Activated T-cell treated with anti-CD3 and anti-CD28 coated beads, Interleukin-2, amount 50 U/mL, for 72 hours (primary cell): ENCODE measurements around the gene MYL3. TPM values are rescaled to one million over a fixed set of nuclear protein-coding genes. Genes with fewer than 3 reads are reported as not detected.

Experiments used
- ATAC-seq, 2 donors: fragments of 150-1000 bp; cut with Tn5 transposase; replicated peaks in 1 of 2; 2 replicates each; pipeline ENCODE4 v1.10.0; 2021; ENCODE audit warnings: moderate library complexity in 2 of 2, mild to moderate bottlenecking in 1 of 2
- DNase-seq, 2 donors: peaks; one replicate each; pipeline ENCODE4 v3.0.0; 2021 to 2022; ENCODE audit warnings: mixed read lengths in 1 of 2
- H3K27ac Mint-ChIP-seq: one replicate; pipeline ENCODE4 v1.8.0; 2022; ENCODE audit warnings: mild to moderate bottlenecking, moderate library complexity, mixed read lengths
- H3K27me3 Mint-ChIP-seq: one replicate; pipeline ENCODE4 v1.8.0; 2022; ENCODE audit warnings: low read depth, mixed read lengths
- H3K36me3 Mint-ChIP-seq, 2 donors: one replicate each; pipeline ENCODE4 v1.8.0; 2022; ENCODE audit warnings: mixed read lengths in 2 of 2, mild to moderate bottlenecking in 1 of 2; ENCODE audit not compliant: insufficient read depth in 2 of 2
- H3K4me1 Mint-ChIP-seq: one replicate; pipeline ENCODE4 v1.8.0; 2022; ENCODE audit warnings: low read depth, mixed read lengths
- H3K4me3 Mint-ChIP-seq, 2 donors: one replicate each; pipeline ENCODE4 v1.8.0; 2022; ENCODE audit warnings: mild to moderate bottlenecking in 2 of 2, mixed read lengths in 2 of 2, moderate library complexity in 2 of 2
- H3K9me3 Mint-ChIP-seq, 2 donors: one replicate each; pipeline ENCODE4 v1.8.0; 2022; ENCODE audit warnings: mixed read lengths in 2 of 2
- total RNA-seq, 2 donors: library from RNA; stranded (reverse); gene quantifications; one replicate each; pipeline ENCODE4 v1.2.3, GENCODE V29; 2022

The MYL3 gene
- total RNA-seq, 2 donors from 2014 or later, result not detected

GRCh38 chr3:46904303-46905212 is 41.3 kb upstream of the MYL3 start:
- no peak overlapping the region for H3K4me3 Mint-ChIP-seq
- DNase-seq (no peak), ATAC-seq (no peak)
- no peaks in the 10 kb centered on the region for H3K9me3 Mint-ChIP-seq
- H3K27me3 Mint-ChIP-seq, result no peaks in the 10 kb centered on the region
- no peaks in the 10 kb centered on the region for H3K36me3 Mint-ChIP-seq
- no peak overlapping the region for H3K27ac Mint-ChIP-seq
- peaks cover 4% of the 10 kb centered on the region for H3K4me1 Mint-ChIP-seq

- no peaks in the 10 kb centered on the region for H3K36me3 Mint-ChIP-seq
- no peaks in the 10 kb centered on the region for H3K4me1 Mint-ChIP-seq
- H3K27me3 Mint-ChIP-seq, result peaks cover 9% of the 10 kb centered on the region
- DNase-seq (no peak), ATAC-seq (no peak)
- no peak overlapping the region for H3K4me3 Mint-ChIP-seq
- no peaks in the 10 kb centered on the region for H3K9me3 Mint-ChIP-seq
- no peak overlapping the region for H3K27ac Mint-ChIP-seq
Measured at GRCh38 chr3:46903341-46904302, 40.4 kb upstream of the MYL3 start.

- Mint-ChIP-seq H3K4me3 (no peak overlapping the region), H3K36me3 (no peaks in the 10 kb centered on the region), H3K9me3 (no peaks in the 10 kb centered on the region), H3K4me1 (no peaks in the 10 kb centered on the region), H3K27me3 (peaks cover 18% of the 10 kb centered on the region), H3K27ac (no peak overlapping the region)
- DNase-seq (no peak), ATAC-seq (no peak)
Measured at GRCh38 chr3:46902188-46902631, 39.0 kb upstream of the MYL3 start.

GRCh38 chr3:46901591-46902187 is 38.4 kb upstream of the MYL3 start:
- Mint-ChIP-seq H3K4me3 (no peak overlapping the region), H3K27ac (no peak overlapping the region), H3K27me3 (peaks cover 18% of the 10 kb centered on the region), H3K36me3 (no peaks in the 10 kb centered on the region), H3K4me1 (no peaks in the 10 kb centered on the region), H3K9me3 (no peaks in the 10 kb centered on the region)
- ATAC-seq, result no peak
- DNase-seq, result no peak

- no peak overlapping the region for H3K4me3 Mint-ChIP-seq
- H3K4me1 Mint-ChIP-seq, result no peaks in the 10 kb centered on the region
- no peak for DNase-seq
- H3K27ac Mint-ChIP-seq, result no peak overlapping the region
- no peaks in the 10 kb centered on the region for H3K9me3 Mint-ChIP-seq
- H3K36me3 Mint-ChIP-seq, result no peaks in the 10 kb centered on the region
- ATAC-seq, result no peak
- peaks cover 18% of the 10 kb centered on the region for H3K27me3 Mint-ChIP-seq
Measured at GRCh38 chr3:46901061-46901460, 37.8 kb upstream of the MYL3 start.

- H3K9me3 Mint-ChIP-seq, result no peaks in the 10 kb centered on the region
- peaks cover under 1% of the 10 kb centered on the region for H3K4me1 Mint-ChIP-seq
- no peak for DNase-seq
- peaks cover 23% of the 10 kb centered on the region for H3K27me3 Mint-ChIP-seq
- H3K36me3 Mint-ChIP-seq, result no peaks in the 10 kb centered on the region
- ATAC-seq, result no peak
- H3K4me3 Mint-ChIP-seq, result no peak overlapping the region
- no peak overlapping the region for H3K27ac Mint-ChIP-seq
Measured at GRCh38 chr3:46900356-46900755, 37.1 kb upstream of the MYL3 start.

- DNase-seq, result no peak
- H3K27me3 Mint-ChIP-seq, result peaks cover 26% of the 10 kb centered on the region
- peaks cover 4% of the 10 kb centered on the region for H3K4me1 Mint-ChIP-seq
Measured at GRCh38 chr3:46900007-46900292, 36.7 kb upstream of the MYL3 start.

GRCh38 chr3:46899151-46900006 is 36.1 kb upstream of the MYL3 start:
- peak overlapping the region in 1 of 2 donors; percentile 61 for H3K4me3 Mint-ChIP-seq
- ATAC-seq (no peak), DNase-seq (no peak)
- H3K27ac Mint-ChIP-seq, result no peak overlapping the region
- peaks cover 4% of the 10 kb centered on the region for H3K4me1 Mint-ChIP-seq
- no peaks in the 10 kb centered on the region for H3K36me3 Mint-ChIP-seq
- H3K9me3 Mint-ChIP-seq, result no peaks in the 10 kb centered on the region
- H3K27me3 Mint-ChIP-seq, result peaks cover 26% of the 10 kb centered on the region

More at GRCh38 chr3:46900007-46900292, 36.7 kb upstream of the MYL3 start:
- H3K36me3 Mint-ChIP-seq, result no peaks in the 10 kb centered on the region
- H3K27ac Mint-ChIP-seq, result no peak overlapping the region
- H3K9me3 Mint-ChIP-seq, result no peaks in the 10 kb centered on the region
- ATAC-seq, result no peak
- no peak overlapping the region for H3K4me3 Mint-ChIP-seq

GRCh38 chr3:46898321-46899150 is 35.3 kb upstream of the MYL3 start:
- H3K27ac Mint-ChIP-seq, result no peak overlapping the region
- peak overlapping the region; percentile 4 to 61 for H3K4me3 Mint-ChIP-seq
- H3K4me1 Mint-ChIP-seq, result peaks cover 4% of the 10 kb centered on the region
- no peaks in the 10 kb centered on the region for H3K36me3 Mint-ChIP-seq
- H3K27me3 Mint-ChIP-seq, result peaks cover 31% of the 10 kb centered on the region
- ATAC-seq (no peak), DNase-seq (no peak)
- H3K9me3 Mint-ChIP-seq, result no peaks in the 10 kb centered on the region

- Mint-ChIP-seq H3K27me3 (peaks cover 38% of the 10 kb centered on the region), H3K36me3 (no peaks in the 10 kb centered on the region), H3K4me3 (no peak overlapping the region), H3K4me1 (peaks cover 4% of the 10 kb centered on the region), H3K27ac (no peak overlapping the region), H3K9me3 (no peaks in the 10 kb centered on the region)
- no peak for DNase-seq
- no peak for ATAC-seq
Measured at GRCh38 chr3:46897829-46898320, 34.6 kb upstream of the MYL3 start.

GRCh38 chr3:46897031-46897430 is 33.8 kb upstream of the MYL3 start:
- DNase-seq, result no peak
- Mint-ChIP-seq H3K4me1 (peaks cover 4% of the 10 kb centered on the region), H3K9me3 (no peaks in the 10 kb centered on the region), H3K27ac (no peak overlapping the region), H3K36me3 (no peaks in the 10 kb centered on the region), H3K4me3 (no peak overlapping the region), H3K27me3 (peaks cover 46% of the 10 kb centered on the region)
- ATAC-seq, result no peak
